Fibroblast of lung (primary cell): ENCODE data around the gene MTCH1.
A peak's percentile ranks its signal among the peaks of the same experiment; 100 is the strongest.

Experiments
- EZH2 ChIP-seq: IDR thresholded peaks from 2 replicates; pipeline ENCODE4 v1.5.1; 2012; ENCODE audit warnings: low read length, control low read depth, mild to moderate bottlenecking; ENCODE audit errors: missing control alignments
- TF ChIP-seq, protein P1 (sequence below), 2 donors: IDR thresholded peaks in 1 of 2; conservative IDR thresholded peaks in 1 of 2; 1 replicate in 1 of 2; 2 replicates in 1 of 2; pipeline ENCODE4 v1.5.1; 2011 to 2012; ENCODE audit warnings: low read length in 2 of 2, control low read depth in 1 of 2, inconsistent platforms in 1 of 2, low read depth in 1 of 2, mild to moderate bottlenecking in 1 of 2

- TF ChIP-seq, protein P1, sequence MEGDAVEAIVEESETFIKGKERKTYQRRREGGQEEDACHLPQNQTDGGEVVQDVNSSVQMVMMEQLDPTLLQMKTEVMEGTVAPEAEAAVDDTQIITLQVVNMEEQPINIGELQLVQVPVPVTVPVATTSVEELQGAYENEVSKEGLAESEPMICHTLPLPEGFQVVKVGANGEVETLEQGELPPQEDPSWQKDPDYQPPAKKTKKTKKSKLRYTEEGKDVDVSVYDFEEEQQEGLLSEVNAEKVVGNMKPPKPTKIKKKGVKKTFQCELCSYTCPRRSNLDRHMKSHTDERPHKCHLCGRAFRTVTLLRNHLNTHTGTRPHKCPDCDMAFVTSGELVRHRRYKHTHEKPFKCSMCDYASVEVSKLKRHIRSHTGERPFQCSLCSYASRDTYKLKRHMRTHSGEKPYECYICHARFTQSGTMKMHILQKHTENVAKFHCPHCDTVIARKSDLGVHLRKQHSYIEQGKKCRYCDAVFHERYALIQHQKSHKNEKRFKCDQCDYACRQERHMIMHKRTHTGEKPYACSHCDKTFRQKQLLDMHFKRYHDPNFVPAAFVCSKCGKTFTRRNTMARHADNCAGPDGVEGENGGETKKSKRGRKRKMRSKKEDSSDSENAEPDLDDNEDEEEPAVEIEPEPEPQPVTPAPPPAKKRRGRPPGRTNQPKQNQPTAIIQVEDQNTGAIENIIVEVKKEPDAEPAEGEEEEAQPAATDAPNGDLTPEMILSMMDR (conservative IDR thresholded peaks at IDR 0.05 in 1 of 2, IDR thresholded peaks at IDR 0.05 in 1 of 2; ENCODE audit: low read depth in 1 of 2, low read length in 2 of 2): peak; percentile 25 to 38
- no peak for TF ChIP-seq EZH2
Observed at GRCh38 chr6:36977470-36977941, 8.5 kb downstream of the MTCH1 start.
